ENCODE measurements around the gene GTF2H4. TPM values are rescaled to one million over a fixed set of nuclear protein-coding genes. Genes with fewer than 3 reads are reported as not detected.

Gene GTF2H4
- total RNA-seq, 2 donors from 2014 or later = 15.8 to 25.7 TPM

- H3K27ac ChIP-seq = no peak overlapping the region
- no peaks in the 10 kb centered on the region for H3K27me3 ChIP-seq
- H3K4me1 ChIP-seq = no peaks in the 10 kb centered on the region
- DNase-seq = no peak
- H3K9me3 ChIP-seq = no peaks in the 10 kb centered on the region
- H3K4me3 ChIP-seq = no peak overlapping the region
- intact Hi-C loops (cut with DNase I) = no loop called here
- H3K9ac ChIP-seq (ENCODE audit: low read depth in 2 of 2, low read length in 2 of 2) = no peak overlapping the region
- no peak for TF ChIP-seq CTCF (IDR thresholded peaks at IDR 0.05)
- H3K36me3 ChIP-seq = no peaks in the 10 kb centered on the region
Measured at GRCh38 chr6:30931272-30931671, 23.3 kb downstream of the GTF2H4 start.

GRCh38 chr6:30931969-30932645 is 24.1 kb downstream of the GTF2H4 start, which contains the start of gene SFTA2:
Gene SFTA2, minus strand, starts transcription at chr6:30932170. Its CDS starts 74 bp downstream, at chr6:30932096.
- intact Hi-C loops (cut with DNase I) = no loop called here
- no peak within 1 kb of the TSS for H3K4me3 ChIP-seq

GRCh38 chr6:30932665-30933365 is 24.8 kb downstream of the GTF2H4 start:
- Histone ChIP-seq H3K9ac (ENCODE audit: low read depth in 2 of 2, low read length in 2 of 2) (no peak overlapping the region), H3K4me3 (no peak overlapping the region), H3K27me3 (no peaks in the 10 kb centered on the region), H3K36me3 (no peaks in the 10 kb centered on the region), H3K27ac (no peak overlapping the region), H3K4me1 (no peaks in the 10 kb centered on the region), H3K9me3 (no peaks in the 10 kb centered on the region)
- no peak for DNase-seq
- intact Hi-C loops (cut with DNase I) = no loop called here
- no peak for TF ChIP-seq CTCF (IDR thresholded peaks at IDR 0.05)

More at GRCh38 chr6:30931969-30932645, 24.1 kb downstream of the GTF2H4 start, which contains the start of gene SFTA2:
- Histone ChIP-seq H3K9ac (ENCODE audit: low read depth in 2 of 2, low read length in 2 of 2) (no peak within 1 kb of the TSS), H3K9me3 (no peaks in the 10 kb centered on the region), H3K27me3 (no peaks in the 10 kb centered on the region), H3K27ac (no peak within 1 kb of the TSS), H3K4me1 (no peaks in the 10 kb centered on the region), H3K36me3 (no peaks in the 10 kb centered on the region)
- TF ChIP-seq CTCF (IDR thresholded peaks at IDR 0.05) = no peak
- DNase-seq = no peak

GRCh38 chr6:30935018-30935417 is 27.0 kb downstream of the GTF2H4 start:
- no peak for TF ChIP-seq CTCF (IDR thresholded peaks at IDR 0.05)
- Histone ChIP-seq H3K4me1 (no peaks in the 10 kb centered on the region), H3K9me3 (no peaks in the 10 kb centered on the region), H3K27ac (no peak overlapping the region), H3K36me3 (no peaks in the 10 kb centered on the region), H3K9ac (ENCODE audit: low read depth in 2 of 2, low read length in 2 of 2) (no peak overlapping the region), H3K4me3 (no peak overlapping the region), H3K27me3 (no peaks in the 10 kb centered on the region)
- DNase-seq = no peak
- intact Hi-C loops (cut with DNase I) = no loop called here

GRCh38 chr6:30937265-30937664 is 29.3 kb downstream of the GTF2H4 start:
- Histone ChIP-seq H3K9me3 (no peaks in the 10 kb centered on the region), H3K36me3 (no peaks in the 10 kb centered on the region), H3K9ac (ENCODE audit: low read depth in 2 of 2, low read length in 2 of 2) (no peak overlapping the region), H3K4me3 (no peak overlapping the region), H3K4me1 (no peaks in the 10 kb centered on the region), H3K27me3 (no peaks in the 10 kb centered on the region), H3K27ac (no peak overlapping the region)
- intact Hi-C loops (cut with DNase I) = no loop called here
- TF ChIP-seq CTCF (IDR thresholded peaks at IDR 0.05) = no peak
- no peak for DNase-seq

All from colonic mucosa (tissue), 4 donors.